Tibial nerve (tissue), 4 donors: ENCODE results near the gene RGS16. TPM values are rescaled to one million over a fixed set of nuclear protein-coding genes. Genes with fewer than 3 reads are reported as not detected.

Source experiments
- DNase-seq, 2 donors: peaks; one replicate each; pipeline ENCODE4 v3.0.0-alpha.2; 2019; ENCODE audit warnings: low spot score in 2 of 2
- H3K27ac ChIP-seq, 4 donors: fragments of 200-600 bp; sonication (generic) in 3 of 4; one replicate each; pipeline ENCODE4 v1.5.1; 2017 to 2019; ENCODE audit warnings: mild to moderate bottlenecking in 1 of 4
- H3K27me3 ChIP-seq, 2 donors: fragments of 200-600 bp; sonication (generic) in 1 of 2; one replicate each; pipeline versions ENCODE4 v1.5.1 to v1.6.0; 2017 to 2019
- H3K36me3 ChIP-seq, 3 donors: fragments of 200-600 bp; sonication (generic); one replicate each; pipeline ENCODE4 v1.5.1; 2018 to 2019
- H3K4me1 ChIP-seq, 4 donors: fragments of 200-600 bp; sonication (generic) in 3 of 4; one replicate each; pipeline ENCODE4 v1.5.1; 2017 to 2019
- H3K4me3 ChIP-seq, 4 donors: fragments of 200-600 bp; sonication (generic) in 3 of 4; one replicate each; pipeline ENCODE4 v1.5.1; 2017 to 2019; ENCODE audit warnings: mild to moderate bottlenecking in 1 of 4, moderate library complexity in 1 of 4
- H3K9me3 ChIP-seq, 4 donors: fragments of 200-600 bp; sonication (generic) in 3 of 4; one replicate each; pipeline ENCODE4 v1.5.1; 2017 to 2019
- EP300 ChIP-seq, 2 donors: sonication (generic); formaldehyde crosslinking; IDR thresholded peaks; one replicate each; pipeline ENCODE4 v1.6.1; 2017; ENCODE audit warnings: antibody characterized with exemption in 2 of 2, mild to moderate bottlenecking in 1 of 2
- POLR2A ChIP-seq, 2 donors: fragments of 450-650 bp; IDR thresholded peaks; one replicate each; pipeline ENCODE4 v1.6.1; 2017; ENCODE audit warnings: antibody characterized with exemption in 2 of 2, mild to moderate bottlenecking in 2 of 2, moderate library complexity in 2 of 2
- small RNA-seq: library from RNA; depleted of rRNA; stranded (forward); fragments of <200 nt; gene quantifications from one replicate; pipeline ENCODE3, GENCODE V24; 2016
- total RNA-seq, 4 donors: library from RNA; depleted of rRNA; stranded (reverse); fragments of >200 nt; gene quantifications; one replicate each; pipeline ENCODE4 v1.1.0, GENCODE V29; 2016

Gene RGS16
- total RNA-seq, 4 donors from 2014 or later: 0.78 to 2.1 (median 1.2) TPM

DNA sequence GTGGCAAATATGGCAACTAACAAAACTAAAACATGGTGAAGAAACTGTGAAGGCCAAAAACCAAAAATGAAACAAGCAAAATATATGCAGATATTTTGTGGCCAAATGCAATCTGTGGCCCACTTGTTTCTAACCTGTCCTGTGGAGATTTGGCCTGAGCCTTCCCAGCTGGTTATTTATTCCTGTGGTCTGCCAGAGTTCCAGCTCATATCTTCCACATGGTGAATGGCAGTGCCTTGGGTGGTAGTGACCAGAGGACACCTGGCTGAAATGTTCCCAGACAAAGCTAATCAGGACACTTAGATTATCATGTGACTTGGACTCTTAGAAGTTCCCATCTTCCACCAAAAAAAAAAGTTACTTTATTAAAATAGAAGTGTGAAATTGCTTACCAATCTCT, 54.8 kb downstream of the RGS16 start:
- no peak for DNase-seq

More for the DNA sequence above, 54.8 kb downstream of the RGS16 start:
- no peak overlapping the region for H3K27ac ChIP-seq
- no peaks in the 10 kb centered on the region for H3K27me3 ChIP-seq
- no peaks in the 10 kb centered on the region for H3K36me3 ChIP-seq
- no peak overlapping the region for H3K4me3 ChIP-seq
- H3K4me1 ChIP-seq: no peaks in the 10 kb centered on the region
- peaks cover 0 to 16% (median 0%) of the 10 kb centered on the region in 4 donors for H3K9me3 ChIP-seq
- TF ChIP-seq EP300 (IDR thresholded peaks at IDR 0.05) (no peak), POLR2A (IDR thresholded peaks at IDR 0.05) (no peak)

Small RNA genes within 50 kb of the gene (small RNA-seq; reads per million reads assigned to genes)
- gene RF00017: not detected

Other genes starting within 250 kb of the RGS16 start
- over 10,000 TPM in 1 of 4 donors, 1,000 to 10,000 TPM in 3; 5,859 to 11,803 (median 7,908) TPM for gene GLUL, start 212.6 kb downstream of the RGS16 start, total RNA-seq
- gene TEDDM1, start 203.7 kb downstream of the RGS16 start, total RNA-seq: not detected
- gene RGSL1, start 154.2 kb downstream of the RGS16 start, total RNA-seq: not detected
- 1 to 10 TPM; 7.3 to 9.8 (median 8.8) TPM for gene RNASEL, start 15.1 kb downstream of the RGS16 start, total RNA-seq
- gene RGS8, start 80.2 kb upstream of the RGS16 start, total RNA-seq: not detected
- gene NPL, start 185.4 kb upstream of the RGS16 start, total RNA-seq: 10 to 100 TPM in 2 of 4 donors, 1 to 10 TPM in 2; 2.2 to 45.9 (median 10.1) TPM
- gene DHX9, start 235.0 kb upstream of the RGS16 start, total RNA-seq: 100 to 1,000 TPM in 2 of 4 donors, 10 to 100 TPM in 2; 89.1 to 148 (median 109) TPM